HG03095 (cell line): ENCODE data around the gene EFCAB8.
A peak's percentile ranks its signal among the peaks of the same experiment; 100 is the strongest.

Source experiments
- ATAC-seq: cut with Tn5 transposase; IDR thresholded peaks from one replicate; pipeline ENCODE4 v1.9.1; 2021; ENCODE audit warnings: moderate library complexity; ENCODE audit not compliant: unreplicated experiment

Gene EFCAB8, protein sequence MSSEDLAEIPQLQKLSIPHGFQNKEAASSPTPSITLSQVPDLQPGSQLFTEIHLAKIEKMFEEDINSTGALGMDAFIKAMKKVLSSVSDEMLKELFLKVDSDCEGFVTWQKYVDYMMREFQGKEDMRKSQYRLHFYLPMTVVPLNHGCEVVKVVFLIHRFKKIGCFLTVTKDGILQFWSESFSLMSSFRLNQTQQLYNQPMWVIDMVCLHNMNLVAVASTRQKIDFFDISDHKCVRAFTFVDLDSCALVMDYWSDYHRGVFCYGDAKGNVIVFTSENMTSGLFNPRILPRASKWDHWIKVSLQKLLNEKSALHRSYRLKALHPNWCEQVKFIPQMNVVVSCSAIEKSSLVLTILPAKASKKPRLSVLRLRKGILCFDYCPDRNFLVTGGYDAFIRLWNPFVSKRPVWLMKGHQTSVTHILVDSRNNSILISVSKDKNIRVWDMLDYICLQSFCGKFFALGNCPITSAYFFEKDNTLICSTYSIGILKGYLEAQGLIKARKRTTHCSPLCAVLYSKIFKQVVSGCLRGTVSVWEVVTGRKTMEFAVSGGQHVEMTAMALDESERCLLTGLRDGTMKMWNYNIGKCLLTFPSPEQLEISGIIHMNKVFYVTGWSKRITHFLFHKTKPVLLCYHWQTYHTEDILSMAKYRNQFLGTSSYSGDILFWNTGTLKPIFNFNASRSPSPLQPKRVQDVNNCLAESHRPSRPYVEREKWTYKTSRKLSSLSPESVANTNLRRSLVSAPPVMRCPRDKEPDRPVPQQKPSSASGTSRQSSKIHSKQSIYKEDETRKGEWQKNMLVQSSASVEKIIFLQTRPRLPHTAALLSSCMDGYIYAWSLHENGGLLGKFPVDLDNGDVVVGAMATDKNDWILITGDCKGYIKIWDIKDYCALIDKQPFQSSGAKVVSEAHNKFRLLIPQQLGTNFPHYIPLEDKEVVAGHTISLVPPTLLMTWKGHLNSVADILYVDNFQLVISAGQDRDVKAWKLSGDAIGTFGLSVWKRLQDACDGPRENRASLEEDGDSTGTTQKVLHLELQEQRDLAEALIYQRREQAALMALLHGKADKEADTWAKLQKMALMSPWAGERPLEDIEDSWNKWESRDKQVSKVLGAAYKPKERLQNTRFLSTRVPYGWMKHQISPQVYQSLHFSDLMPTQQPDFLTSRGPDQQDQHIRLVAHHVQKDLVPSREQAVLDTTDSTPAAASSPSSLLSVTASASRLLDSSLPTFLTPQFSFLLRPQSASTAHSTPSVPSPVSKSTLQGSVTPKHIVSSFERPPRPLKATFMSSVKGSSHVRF

DNA sequence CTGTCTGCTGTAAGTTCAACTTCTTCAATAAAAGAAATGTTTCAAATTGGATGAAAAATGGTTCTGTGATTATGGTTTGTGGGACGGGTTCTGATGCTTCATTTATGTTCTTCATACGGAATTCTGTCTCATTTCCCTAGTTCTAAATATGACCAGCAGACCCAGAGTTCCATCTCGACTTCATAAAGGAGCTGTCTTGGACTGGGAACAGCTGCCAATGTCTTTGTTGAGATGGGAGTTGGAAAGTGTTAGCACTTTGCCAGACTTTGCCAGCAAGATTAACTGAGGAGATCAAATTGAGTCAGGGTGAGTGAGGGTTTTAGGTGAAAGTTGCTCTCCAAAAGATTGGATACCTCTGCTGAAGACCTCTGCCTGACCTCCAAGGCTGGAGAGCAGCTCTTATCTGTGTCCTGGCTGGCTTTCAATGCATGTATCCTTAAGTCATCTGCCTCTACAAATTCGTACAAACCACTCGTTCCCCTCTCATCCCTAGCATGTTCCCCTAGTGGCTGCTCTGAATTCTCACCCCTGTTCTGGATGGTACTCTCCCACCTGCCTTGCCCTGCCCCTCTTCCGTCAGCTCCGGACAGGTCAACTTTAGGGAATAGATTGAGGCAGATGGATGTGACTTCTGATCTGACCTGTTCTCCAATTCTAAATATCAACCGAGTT lies at the start of gene EFCAB8:
Gene EFCAB8 (plus strand): TSS at position 223 of the 672 bp plus-strand sequence. CDS start 4,870 bp downstream, outside the sequence.
- no peak for ATAC-seq

DNA sequence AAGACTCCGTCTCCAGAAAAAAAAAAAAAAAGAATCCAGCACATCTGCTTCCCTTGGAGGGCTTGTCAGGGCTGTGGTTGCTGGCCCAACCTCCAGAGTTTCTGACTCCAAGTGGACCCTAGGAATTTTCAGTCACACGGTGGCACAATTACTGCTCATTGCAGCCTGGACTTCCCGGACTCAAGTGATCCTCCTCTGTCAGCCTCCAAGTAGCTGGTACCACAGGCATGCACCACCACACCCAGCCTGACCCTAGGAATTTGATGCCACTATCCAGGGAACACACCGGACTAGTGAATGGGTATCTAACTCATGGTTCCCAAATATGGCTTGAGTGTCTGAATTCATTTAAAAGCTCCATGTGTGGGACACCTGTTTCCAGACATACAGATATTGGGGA lies 48.8 kb upstream of the EFCAB8 start:
- ATAC-seq: no peak

DNA sequence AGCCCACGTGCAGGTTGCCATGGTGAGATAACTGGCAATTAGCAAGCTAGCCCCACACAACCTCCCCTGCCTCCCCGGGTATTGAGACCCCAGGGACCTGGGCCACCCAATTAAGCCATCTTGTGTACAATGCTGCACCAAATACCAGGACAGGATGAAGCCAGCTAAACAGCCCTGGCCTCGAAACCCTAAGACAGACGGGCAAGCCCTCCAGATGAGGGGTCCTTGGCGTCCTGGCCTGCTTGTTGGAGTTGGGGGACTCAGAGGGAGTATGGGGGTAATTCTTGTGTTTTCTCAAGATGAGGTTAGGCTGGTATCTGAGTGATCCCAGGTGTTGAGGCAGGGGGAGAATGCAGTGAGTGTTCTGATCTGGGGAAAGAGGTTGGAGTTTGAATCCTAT lies 47.8 kb upstream of the EFCAB8 start:
- no peak for ATAC-seq

DNA sequence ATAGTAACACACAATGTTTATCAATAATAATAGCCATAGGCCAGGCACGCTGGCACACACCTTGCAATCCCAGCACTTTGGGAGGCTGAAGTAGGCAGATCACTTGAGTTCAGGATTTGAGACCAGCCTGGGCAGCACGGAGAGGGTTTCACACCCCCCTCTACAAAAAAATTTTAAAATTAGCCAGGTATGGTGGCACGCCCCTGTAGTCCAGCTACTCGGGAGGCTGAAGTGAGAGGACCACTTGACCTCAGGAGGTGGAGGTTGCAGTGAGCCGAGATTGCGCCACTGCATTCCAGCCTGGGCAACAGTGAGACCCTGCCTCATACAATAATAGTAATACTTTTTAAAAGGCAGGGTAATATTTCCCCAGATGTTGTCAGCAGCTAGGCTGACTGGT lies 46.8 kb upstream of the EFCAB8 start:
- no peak for ATAC-seq

DNA sequence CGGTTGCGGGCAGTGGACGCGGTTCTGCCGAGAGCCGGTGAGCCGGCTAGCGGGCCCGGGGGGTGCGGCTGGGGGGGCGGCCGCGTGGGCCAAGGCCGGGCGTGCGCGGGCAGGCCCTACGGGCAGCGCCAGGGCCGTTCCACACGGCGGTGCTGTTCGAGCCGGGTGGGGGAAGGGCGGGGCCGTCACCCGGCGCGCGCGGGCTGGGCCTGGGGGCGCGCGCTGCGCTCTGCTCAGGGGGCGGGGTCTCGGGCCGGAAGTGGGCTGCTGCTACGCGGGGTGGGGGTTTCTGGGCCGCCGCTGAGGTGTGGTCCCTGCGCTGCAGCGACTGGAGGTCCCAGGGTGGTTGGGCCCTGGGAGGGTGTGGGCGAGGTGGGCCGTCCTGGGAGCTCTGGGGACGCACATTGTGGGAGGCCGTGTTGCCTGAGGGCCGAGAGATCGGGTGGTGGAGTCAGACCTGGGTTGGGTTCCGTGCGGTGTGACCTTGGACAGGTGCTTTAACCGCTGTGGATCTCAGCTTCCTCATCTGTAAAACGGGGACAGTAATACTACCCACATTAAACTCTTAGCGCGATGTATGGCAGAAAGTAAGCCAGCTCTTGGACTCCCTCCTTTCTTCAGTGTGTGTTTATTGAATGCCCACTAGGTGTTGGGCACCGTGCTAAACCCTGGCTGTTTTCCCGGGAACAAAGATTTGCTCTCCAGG lies 38.6 kb upstream of the EFCAB8 start:
- ATAC-seq: peak; percentile 58

DNA sequence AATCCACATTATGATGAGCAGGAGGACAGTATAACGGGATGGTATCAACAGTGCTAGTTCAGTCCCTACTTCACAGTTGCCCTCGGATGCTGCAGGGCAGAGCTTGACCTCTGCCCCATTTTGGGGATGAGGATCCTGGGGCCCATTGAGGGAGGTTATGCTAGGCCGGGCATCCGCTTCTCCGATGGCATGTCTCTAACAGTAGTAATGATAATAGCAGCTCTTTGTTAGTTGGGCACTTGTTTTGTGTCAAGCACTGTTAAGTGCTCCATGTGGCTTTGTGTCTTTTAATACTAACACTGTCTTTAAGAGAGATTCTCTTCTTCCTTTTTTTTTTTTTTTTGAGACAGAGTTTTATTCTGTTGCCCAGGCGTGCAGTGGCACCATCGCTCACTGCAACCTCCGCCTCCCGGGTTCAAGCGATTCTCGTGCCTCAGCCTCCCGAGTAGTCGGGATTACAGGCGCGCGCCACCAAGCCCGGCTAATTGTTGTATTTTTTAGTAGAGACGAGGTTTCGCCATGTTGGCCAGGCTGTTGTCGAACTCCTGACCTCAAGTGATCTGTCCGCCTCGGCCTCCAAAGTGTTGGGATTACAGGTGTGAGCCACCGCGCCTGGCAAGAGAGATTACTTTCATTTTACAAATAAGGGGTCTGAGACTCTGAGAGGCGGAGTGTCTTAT lies 37.9 kb upstream of the EFCAB8 start:
- ATAC-seq: no peak

DNA sequence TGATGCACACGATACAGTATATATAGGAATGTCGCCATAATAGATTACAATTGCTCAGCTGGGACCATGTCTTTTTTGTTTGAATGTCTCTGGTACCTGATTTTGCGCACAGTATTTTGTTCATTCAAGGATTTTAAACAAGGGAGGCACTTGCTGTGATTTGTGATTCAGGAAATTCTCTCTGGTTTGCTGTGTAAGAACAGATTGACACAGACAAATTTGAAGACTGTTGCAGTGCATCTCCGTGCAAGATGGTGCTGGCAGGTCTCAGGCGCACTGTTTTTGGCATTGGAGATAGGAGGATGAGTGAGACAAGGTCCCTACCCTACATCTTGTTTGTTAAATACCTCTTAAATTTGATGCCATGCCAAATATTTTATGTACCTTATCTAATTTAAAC lies 36.5 kb upstream of the EFCAB8 start:
- ATAC-seq: no peak

DNA sequence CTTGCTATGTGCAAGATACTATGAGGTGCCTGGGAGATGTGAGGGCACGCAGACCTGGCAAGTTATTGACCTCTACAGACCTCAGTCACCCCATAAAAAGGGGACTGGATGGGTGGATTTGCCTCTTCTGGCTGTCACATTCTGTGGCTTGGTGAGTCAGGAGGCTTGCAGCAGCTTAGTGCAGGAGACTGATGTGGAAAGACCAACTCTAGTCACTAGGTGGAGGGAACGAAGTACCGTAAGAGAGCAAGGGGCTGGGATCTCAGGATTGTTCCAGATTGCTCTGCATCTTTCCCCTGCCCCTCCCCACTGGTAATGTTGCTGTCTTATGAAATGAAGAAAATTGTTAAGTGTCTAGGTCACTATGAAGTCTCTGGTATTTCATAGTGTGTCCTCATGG lies 35.6 kb upstream of the EFCAB8 start:
- no peak for ATAC-seq

DNA sequence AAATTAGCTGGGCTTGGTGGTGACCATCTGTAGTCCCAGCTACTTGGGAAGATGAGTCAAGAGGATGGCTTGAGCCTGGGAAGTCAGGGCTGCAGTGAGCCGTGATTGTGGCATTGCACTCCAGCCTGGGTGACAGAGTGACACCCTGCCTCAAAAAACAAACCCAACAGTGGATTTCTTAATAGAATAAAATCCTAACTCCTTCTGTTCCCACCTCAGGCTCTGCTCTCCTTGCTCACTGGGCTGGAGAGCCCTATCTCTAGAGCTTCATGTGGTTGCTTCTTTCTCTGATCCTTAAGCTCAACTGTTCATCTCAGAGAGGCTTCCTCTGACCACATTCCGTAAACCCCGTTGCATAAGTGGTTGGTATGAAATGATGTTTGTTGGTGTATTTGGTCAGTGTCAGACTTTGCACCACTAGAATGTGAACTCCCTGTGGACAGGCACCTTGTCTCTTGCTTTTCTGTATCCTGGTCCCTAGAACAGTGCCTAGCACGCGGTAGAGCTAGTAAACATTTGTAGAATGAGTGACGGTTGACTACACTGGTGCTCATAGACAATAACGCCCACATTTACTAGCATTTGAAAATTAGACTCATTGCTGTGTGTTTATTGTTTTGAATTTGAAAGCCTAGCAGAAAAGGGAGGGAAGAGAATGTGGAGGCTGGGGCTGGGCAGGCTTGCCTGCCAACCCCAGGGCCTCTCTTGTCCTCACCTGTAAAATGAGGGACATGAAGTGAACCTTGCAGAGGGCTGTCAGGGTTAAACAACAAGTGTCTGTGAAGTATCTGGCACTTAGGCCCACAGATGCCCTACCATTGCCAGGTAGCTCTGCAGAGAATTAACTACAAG lies 34.8 kb upstream of the EFCAB8 start:
- ATAC-seq: no peak

DNA sequence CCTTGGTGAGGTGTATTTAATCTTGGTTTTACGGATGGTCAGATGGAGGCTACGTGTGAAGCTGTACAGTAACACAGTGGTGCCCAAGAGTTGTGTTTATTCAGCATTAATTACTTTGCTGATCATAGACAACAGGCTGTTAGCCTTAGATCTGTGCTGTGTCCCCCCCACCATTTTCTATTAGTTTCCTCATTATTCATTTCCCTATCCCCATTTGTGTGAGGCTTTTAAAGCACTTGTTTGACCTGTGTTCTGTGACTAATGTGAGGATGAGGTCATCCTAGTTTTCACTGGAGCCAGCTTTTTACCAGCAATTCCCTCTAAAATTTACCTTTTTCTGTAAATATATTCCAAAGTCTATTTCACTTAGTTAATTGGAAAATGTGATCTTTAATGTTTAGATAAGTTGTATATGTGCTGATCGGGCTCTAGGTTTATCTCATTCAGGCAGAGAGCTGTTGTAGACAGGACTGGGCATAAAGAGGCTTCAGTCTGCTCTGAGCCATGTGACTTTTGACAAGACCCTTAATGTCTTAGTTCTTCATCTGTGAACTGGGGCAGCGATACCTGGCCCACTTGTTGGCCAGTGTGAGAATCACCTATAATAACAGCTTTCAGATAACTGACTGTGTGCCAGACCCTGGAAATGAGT lies 30.6 kb upstream of the EFCAB8 start:
- ATAC-seq: no peak

DNA sequence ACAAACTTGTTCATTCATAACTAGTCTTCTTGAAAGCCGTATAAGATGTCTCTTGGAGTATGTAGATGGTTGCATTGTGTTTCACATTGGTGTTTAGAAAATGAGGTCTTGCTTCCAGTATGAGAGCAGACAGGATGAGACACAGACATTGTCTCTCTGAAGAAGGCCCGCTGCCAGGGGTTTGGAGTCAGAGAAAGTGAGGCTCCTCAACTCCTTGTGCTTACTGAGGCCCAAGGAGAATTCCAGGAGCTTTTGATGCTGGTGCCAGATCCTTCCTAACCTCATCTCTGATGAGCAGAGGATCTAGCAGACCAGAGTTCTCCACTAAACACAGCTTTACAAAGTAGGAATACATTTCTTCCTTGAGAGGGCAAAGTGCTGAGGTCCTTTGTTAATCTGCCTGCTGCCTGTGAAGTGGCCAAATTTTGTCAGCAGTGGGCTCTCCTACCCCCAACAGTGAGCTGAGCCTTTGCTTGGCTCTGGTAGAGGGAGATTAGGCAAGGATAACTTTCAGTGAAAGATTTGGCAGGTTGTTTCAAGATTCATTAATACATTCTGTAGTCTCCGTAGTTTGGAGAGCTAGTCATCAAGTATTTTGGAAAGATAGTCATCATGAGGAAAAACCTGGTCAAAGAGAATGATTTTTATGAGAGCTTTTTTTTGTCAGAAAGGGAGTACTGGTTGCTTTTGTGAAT lies 29.3 kb upstream of the EFCAB8 start:
- no peak for ATAC-seq

DNA sequence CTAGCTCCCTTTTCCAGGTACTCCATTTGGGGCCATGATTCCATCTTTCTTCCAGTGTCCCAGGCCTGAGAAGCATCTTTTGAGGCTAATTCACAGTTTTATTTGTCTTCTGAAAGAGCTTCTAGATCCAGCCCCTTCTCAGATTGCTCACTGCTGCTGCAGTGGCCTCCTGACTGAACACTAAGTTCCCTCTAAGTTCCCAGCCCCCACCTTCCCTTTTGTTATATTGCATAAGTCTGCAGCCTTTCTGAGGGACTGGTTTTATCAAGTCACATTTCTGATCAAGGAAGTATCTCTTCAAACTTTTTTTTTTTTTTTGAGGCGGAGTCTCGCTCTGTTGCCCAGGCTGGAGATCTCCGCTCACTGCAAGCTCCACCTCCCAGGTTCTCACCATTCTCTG lies 28.3 kb upstream of the EFCAB8 start:
- ATAC-seq: no peak

DNA sequence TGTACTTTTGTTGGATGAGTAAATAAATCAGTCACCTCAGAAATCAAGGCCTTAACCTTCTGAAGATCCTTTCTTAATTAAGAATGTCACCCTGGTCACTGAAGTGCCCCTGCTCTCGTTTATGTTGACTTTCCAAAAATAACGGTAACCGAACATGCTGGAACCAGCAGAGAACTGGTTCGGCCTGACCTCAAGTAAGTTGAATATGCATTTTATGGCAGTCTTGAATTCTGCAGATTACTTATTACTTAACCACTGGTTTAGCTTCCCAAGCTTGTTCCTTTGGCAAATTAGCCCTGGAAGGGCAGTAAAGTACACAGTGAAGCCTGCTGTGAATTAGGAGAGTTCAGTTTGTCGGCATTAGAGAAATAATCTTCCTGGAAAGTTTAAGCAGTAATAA lies 26.7 kb upstream of the EFCAB8 start:
- no peak for ATAC-seq

DNA sequence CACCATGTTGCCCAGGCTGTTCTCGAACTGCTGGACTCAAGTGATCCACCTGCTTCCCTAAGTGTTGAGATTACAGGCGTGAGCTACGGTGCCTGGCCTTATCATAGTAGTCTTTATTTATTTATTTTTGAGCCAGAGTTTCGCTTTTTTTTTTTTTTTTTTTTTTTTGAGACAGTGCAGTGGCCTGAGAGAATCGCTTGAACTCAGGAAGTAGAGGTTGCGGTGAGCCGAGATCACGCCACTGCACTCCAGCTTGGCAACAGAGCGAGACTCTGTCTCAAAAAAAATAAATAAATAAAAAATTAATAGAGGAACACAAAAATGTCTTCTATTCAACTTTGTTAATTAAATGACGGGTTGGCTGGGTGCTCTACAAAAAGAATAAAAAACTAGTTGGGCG lies 26.1 kb upstream of the EFCAB8 start:
- no peak for ATAC-seq

DNA sequence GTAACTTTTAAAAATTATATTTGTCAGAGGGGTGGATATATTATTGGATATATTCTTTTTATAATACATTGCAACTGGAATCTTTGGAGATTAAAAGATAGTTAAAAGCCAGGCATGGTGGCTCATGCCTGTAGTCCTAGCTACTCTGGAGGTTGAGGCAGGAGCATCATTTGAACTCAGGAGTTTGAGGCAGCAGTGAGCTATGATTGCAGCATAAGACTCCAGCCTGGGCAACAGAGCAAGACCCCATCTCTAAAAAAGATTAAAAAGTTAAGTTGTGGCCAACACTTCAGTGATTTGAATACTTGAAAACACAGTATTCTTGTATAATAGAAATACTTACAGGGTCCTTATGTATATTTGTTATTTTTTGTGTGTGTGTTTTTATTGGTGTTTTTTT lies 23.8 kb upstream of the EFCAB8 start:
- ATAC-seq: no peak

DNA sequence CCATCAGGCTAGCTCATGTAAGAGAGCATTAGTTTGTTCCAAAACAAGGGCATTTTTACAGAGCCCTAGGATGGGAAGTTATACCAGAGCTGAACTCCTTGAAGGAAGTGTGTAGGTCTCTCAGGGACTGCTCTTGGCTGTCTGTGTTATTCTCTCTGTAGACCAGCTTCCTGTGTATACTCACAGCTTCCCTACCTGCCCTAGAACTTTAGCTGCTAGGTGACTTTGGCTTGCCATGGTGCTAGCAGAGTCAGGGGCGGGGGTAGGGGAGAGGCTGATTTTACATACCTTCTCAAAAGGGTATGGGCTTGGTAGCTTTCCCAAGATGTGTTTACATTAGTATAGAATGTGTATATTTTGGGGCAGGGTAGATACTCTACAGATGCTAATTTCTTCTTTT lies 21.6 kb upstream of the EFCAB8 start:
- no peak for ATAC-seq

DNA sequence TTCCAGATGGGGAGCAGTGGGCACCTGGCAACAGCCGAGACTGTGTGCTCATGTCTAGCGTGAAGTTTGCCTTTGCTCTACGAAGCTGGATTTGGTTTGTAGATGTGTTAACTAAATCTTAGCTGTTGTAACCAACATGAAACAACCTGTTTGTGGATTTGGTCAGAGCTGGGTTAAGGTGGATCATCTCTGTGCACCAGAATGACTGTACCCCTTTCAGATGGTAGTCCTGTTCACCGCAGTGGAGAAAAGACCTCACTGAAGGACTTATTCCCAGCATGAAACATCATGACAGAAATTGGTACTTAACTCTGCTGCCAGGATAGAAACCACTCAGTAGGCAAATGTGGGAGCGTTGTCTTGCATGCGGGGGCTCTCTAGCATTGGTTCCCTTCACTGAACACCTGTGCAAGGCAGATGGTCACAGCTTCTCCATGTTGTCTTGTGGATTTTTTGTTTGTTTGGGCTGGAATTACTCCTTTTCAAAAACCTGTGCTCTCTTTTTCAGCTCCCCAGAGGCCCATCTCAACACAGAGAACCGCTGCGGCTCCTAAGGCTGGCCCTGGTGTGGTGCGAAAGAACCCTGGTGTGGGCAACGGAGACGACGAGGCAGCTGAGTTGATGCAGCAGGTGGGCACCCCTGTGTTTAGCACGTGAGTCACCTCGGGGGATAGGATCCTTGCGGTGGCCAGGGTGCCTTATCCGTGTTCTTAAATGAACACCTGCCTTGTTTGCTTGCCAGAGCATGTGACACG lies 19.3 kb upstream of the EFCAB8 start:
- ATAC-seq: no peak
